Adrenal gland (tissue), 12 donors: ENCODE data around the gene PPP2R2C. TPM values are rescaled to one million over a fixed set of nuclear protein-coding genes. Genes with fewer than 3 reads are reported as not detected.

Experiments used
- DNase-seq, 7 donors: peaks; one replicate each; pipeline ENCODE4 v3.0.0-alpha.2; 2019 to 2020
- H3K27ac ChIP-seq, 5 donors: fragments of 200-600 bp; sonication (generic) in 4 of 5; 1 replicate in 3 of 5; 2 replicates in 2 of 5; pipeline versions ENCODE4 v1.5.1 to v1.8.0; 2016 to 2020; ENCODE audit warnings: mild to moderate bottlenecking in 1 of 5
- H3K27me3 ChIP-seq: fragments of 200-600 bp; 2 replicates; pipeline ENCODE4 v1.8.0; 2021
- H3K36me3 ChIP-seq, 2 donors: fragments of 200-600 bp; replicated peaks in 1 of 2; 1 replicate in 1 of 2; 2 replicates in 1 of 2; pipeline versions ENCODE4 v1.5.1 to v1.8.0; 2018 to 2022
- H3K4me1 ChIP-seq, 2 donors: fragments of 200-600 bp; replicated peaks in 1 of 2; 1 replicate in 1 of 2; 2 replicates in 1 of 2; pipeline versions ENCODE4 v1.5.1 to v1.8.0; 2018 to 2021
- H3K4me3 ChIP-seq, 4 donors: fragments of 200-600 bp; sonication (generic) in 3 of 4; one replicate each; pipeline ENCODE4 v1.5.1; 2016 to 2018
- H3K9me3 ChIP-seq, 3 donors: fragments of 200-600 bp; sonication (generic) in 1 of 3; replicated peaks in 1 of 3; 1 replicate in 2 of 3; 2 replicates in 1 of 3; pipeline versions ENCODE4 v1.5.1 to v1.8.0; 2016 to 2021
- CTCF ChIP-seq, 6 experiments: fragments of 450-650 bp in 4 of 6; fragments of 200-600 bp in 2 of 6; sonication (generic) in 1 of 6; IDR thresholded peaks; 1 replicate in 5 of 6; 2 replicates in 1 of 6; pipeline versions ENCODE4 v1.5.1 to v1.8.0; 2016 to 2021; ENCODE audit warnings: antibody characterized with exemption in 6 of 6, mild to moderate bottlenecking in 2 of 6, moderate library complexity in 1 of 6
- POLR2A ChIP-seq, 2 donors: fragments of 450-650 bp; IDR thresholded peaks; one replicate each; pipeline ENCODE4 v1.6.1; 2017; ENCODE audit warnings: antibody characterized with exemption in 2 of 2, mild to moderate bottlenecking in 2 of 2, moderate library complexity in 1 of 2
- WGBS, 4 donors: extraction: QIAGEN DNeasy Blood & Tissue Kit in 2 of 4; methylation state at CpG; one replicate each; pipeline versions ENCODE4 v1.1.5 to v1.1.7; 2013 to 2017; 5-methylcytosine and 5-hydroxymethylcytosine counted together
- intact Hi-C, 2 donors: fragments of 100-400 bp; cut with DNase I; formaldehyde crosslinking; loops; one replicate each; pipeline versions ENCODE4 v1.14.1 to v1.15.0; 2022 to 2023
- polyA plus RNA-seq, 3 donors: library from polyadenylated mRNA; stranded (reverse); fragments of 200-250 nt in 2 of 3; fragments of 350-450 nt in 1 of 3; fragmentation: Illumina TruSeq in 1 of 3; extraction: RNeasy Lipid Tissue Mini Kit (QIAGEN cat#74804) in 1 of 3; gene quantifications; one replicate each; pipeline ENCODE4 v1.2.3, GENCODE V29; 2013 to 2014
- total RNA-seq, 9 donors: library from RNA; depleted of rRNA in 4 of 9; stranded (reverse); fragments of >200 nt in 4 of 9; fragments of 120-200 nt in 1 of 9; fragmentation: NEBNext Ultra II Directional in 1 of 9; extraction: Animal tissue kit (Norgen Biotek cat#: 25700) in 1 of 9; gene quantifications; one replicate each; pipeline versions ENCODE4 v1.1.0 to v1.2.4, GENCODE V29; 2013 to 2023
- donor health status: healthy with polysubstance abuse.
- donor health status: Bipolar disorder and iron deficiency.
- donor health status: DM: yes; HTN: yes; CAD: no.
- donor health status: DM: no; HTN: no; CAD: no.
- donor health status: DM: no; HTN: no; CAD: no.
- donor health status: DM: yes; HTN: yes; CAD: no.

PPP2R2C gene
- total and polyA plus RNA-seq, 12 donors = 0.17 to 7.2 (median 2.0) TPM; not detected in 3

DNA sequence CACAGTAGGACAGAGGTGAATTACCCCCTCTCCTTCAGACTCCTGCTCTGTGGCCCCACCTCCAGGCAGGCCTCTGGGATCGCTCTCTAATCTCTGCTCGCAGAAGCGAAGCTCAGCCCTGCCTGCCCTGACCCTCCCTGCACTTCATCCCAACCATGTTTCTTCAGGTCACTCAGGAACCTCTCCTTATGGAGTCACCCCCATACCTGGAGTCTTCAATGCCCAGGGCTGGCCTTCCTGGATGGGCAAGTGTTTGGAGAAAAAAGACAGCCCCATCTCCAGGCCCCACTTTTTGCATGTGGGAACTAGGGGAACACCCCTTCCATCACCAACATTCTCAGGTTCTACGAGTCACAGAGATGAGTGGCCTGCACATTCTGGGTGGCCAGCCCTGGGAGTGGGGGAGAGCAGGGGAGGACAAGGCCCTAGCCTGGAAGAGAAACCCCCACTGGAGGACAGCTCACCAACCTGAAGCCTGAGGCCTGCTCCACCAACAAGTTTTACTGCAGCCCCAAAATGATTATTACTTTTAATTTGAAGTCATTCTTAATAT, 90.8 kb downstream of the PPP2R2C start:
- no peaks in the 10 kb centered on the region for H3K36me3 ChIP-seq
- H3K9me3 ChIP-seq = no peaks in the 10 kb centered on the region
- H3K27ac ChIP-seq = peak overlapping the region in 1 of 5 donors; percentile 12
- WGBS, 4 donors = 87 to 93% (median 89%) methylated on average over 3 to 4 of the region's 4 CpGs
- no peak overlapping the region for H3K4me3 ChIP-seq
- TF ChIP-seq POLR2A (IDR thresholded peaks at IDR 0.05) (no peak), CTCF (IDR thresholded peaks at IDR 0.05) (no peak)
- no peaks in the 10 kb centered on the region for H3K4me1 ChIP-seq
- H3K27me3 ChIP-seq = no peaks in the 10 kb centered on the region
- DNase-seq = no peak
- intact Hi-C loops = no loop called here

- TF ChIP-seq POLR2A (IDR thresholded peaks at IDR 0.05) (no peak), CTCF (IDR thresholded peaks at IDR 0.05) (no peak)
- Histone ChIP-seq H3K4me3 (no peak overlapping the region), H3K9me3 (no peaks in the 10 kb centered on the region), H3K27me3 (no peaks in the 10 kb centered on the region), H3K36me3 (no peaks in the 10 kb centered on the region), H3K4me1 (no peaks in the 10 kb centered on the region), H3K27ac (no peak overlapping the region)
- WGBS, 4 donors = 56 to 67% (median 59%) methylated on average over 13 to 21 of the region's 21 CpGs
- DNase-seq = no peak
- intact Hi-C loops = no loop called here
Observed at GRCh38 chr4:6380746-6381410, 91.5 kb downstream of the PPP2R2C start.

GRCh38 chr4:6379767-6380745, 92.4 kb downstream of the PPP2R2C start:
- Histone ChIP-seq H3K9me3 (no peaks in the 10 kb centered on the region), H3K36me3 (no peaks in the 10 kb centered on the region), H3K27ac (no peak overlapping the region), H3K4me3 (no peak overlapping the region), H3K27me3 (no peaks in the 10 kb centered on the region), H3K4me1 (no peaks in the 10 kb centered on the region)
- intact Hi-C loops = no loop called here
- peak in 1 of 7 donors; percentile 81 for DNase-seq
- WGBS, 4 donors = 43 to 53% (median 47%) methylated on average over 19 to 24 of the region's 24 CpGs
- TF ChIP-seq POLR2A (IDR thresholded peaks at IDR 0.05) (no peak), CTCF (IDR thresholded peaks at IDR 0.05) (no peak)
